Keratinocyte (primary cell): Measurements from ENCODE around the gene PYGB.

Experiments
- CTCF ChIP-seq, 3 experiments: IDR thresholded peaks in 1 of 3; conservative IDR thresholded peaks in 1 of 3; optimal IDR thresholded peaks in 1 of 3; 2 replicates in 2 of 3; 3 replicates in 1 of 3; pipeline versions ENCODE3 to v1.5.1; 2011; ENCODE audit warnings: low read length in 3 of 3, mild to moderate bottlenecking in 3 of 3, moderate library complexity in 2 of 3, control low read depth in 1 of 3, inconsistent platforms in 1 of 3; ENCODE audit not compliant: insufficient read depth in 2 of 3; ENCODE audit errors: extremely low read depth in 1 of 3
- EZH2 ChIP-seq: IDR thresholded peaks from one replicate; pipeline ENCODE4 v1.6.1; 2012; ENCODE audit warnings: inconsistent platforms, mild to moderate bottlenecking, low read length, moderate library complexity

GRCh38 chr20:25275813-25276532 is 28.1 kb downstream of the PYGB start:
- no peak for TF ChIP-seq CTCF (optimal IDR thresholded peaks at IDR 0.05 in 1 of 3, IDR thresholded peaks at IDR 0.05 in 1 of 3, conservative IDR thresholded peaks at IDR 0.05 in 1 of 3; ENCODE audit: extremely low read depth in 1 of 3, insufficient read depth in 2 of 3, low read length in 3 of 3)
- TF ChIP-seq EZH2, result no peak
